Prostate gland (tissue), 2 donors: ENCODE measurements around the gene FAF2.

Experiments
- POLR2AphosphoS5 ChIP-seq: sonication (generic); formaldehyde crosslinking; IDR thresholded peaks from one replicate; pipeline ENCODE4 v1.6.1; 2017; ENCODE audit warnings: antibody characterized with exemption
- TF ChIP-seq, protein P1 (sequence below), 4 experiments: fragments of 200-600 bp in 2 of 4; fragments of 450-650 bp in 2 of 4; sonication (generic) in 2 of 4; IDR thresholded peaks; 1 replicate in 3 of 4; 2 replicates in 1 of 4; pipeline ENCODE4 v1.5.1; 2016 to 2019; ENCODE audit warnings: antibody characterized with exemption in 4 of 4, mild to moderate bottlenecking in 2 of 4, moderate library complexity in 2 of 4

- TF ChIP-seq, protein P1, sequence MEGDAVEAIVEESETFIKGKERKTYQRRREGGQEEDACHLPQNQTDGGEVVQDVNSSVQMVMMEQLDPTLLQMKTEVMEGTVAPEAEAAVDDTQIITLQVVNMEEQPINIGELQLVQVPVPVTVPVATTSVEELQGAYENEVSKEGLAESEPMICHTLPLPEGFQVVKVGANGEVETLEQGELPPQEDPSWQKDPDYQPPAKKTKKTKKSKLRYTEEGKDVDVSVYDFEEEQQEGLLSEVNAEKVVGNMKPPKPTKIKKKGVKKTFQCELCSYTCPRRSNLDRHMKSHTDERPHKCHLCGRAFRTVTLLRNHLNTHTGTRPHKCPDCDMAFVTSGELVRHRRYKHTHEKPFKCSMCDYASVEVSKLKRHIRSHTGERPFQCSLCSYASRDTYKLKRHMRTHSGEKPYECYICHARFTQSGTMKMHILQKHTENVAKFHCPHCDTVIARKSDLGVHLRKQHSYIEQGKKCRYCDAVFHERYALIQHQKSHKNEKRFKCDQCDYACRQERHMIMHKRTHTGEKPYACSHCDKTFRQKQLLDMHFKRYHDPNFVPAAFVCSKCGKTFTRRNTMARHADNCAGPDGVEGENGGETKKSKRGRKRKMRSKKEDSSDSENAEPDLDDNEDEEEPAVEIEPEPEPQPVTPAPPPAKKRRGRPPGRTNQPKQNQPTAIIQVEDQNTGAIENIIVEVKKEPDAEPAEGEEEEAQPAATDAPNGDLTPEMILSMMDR (IDR thresholded peaks at IDR 0.05), result no peak
- TF ChIP-seq POLR2AphosphoS5, result no peak
These were observed 100.8 kb downstream of the FAF2 start, which contains the start of gene CDHR2 for GRCh38 chr5:176548967-176549444.
